Measurements from ENCODE around the gene GTPBP3. TPM values are rescaled to one million over a fixed set of nuclear protein-coding genes. Genes with fewer than 3 reads are reported as not detected.
A peak's percentile ranks its signal among the peaks of the same experiment; 100 is the strongest.
"Not testable (repeated sequence)": the region's sequence is repeated elsewhere in the genome, so short reads cannot be mapped to it uniquely, and the experiment has no call there.

GTPBP3 gene, protein sequence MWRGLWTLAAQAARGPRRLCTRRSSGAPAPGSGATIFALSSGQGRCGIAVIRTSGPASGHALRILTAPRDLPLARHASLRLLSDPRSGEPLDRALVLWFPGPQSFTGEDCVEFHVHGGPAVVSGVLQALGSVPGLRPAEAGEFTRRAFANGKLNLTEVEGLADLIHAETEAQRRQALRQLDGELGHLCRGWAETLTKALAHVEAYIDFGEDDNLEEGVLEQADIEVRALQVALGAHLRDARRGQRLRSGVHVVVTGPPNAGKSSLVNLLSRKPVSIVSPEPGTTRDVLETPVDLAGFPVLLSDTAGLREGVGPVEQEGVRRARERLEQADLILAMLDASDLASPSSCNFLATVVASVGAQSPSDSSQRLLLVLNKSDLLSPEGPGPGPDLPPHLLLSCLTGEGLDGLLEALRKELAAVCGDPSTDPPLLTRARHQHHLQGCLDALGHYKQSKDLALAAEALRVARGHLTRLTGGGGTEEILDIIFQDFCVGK
- total RNA-seq = 22.0 TPM

- ATAC-seq = peak; percentile 96
- intact Hi-C loops (cut with DNase I) = no loop called here
Measured at GRCh38 chr19:17336872-17337674, at the start of gene GTPBP3. TSS of gene GTPBP3 (plus strand) at chr19:17337553. CDS start at chr19:17337612, 59 bp downstream.

DNA sequence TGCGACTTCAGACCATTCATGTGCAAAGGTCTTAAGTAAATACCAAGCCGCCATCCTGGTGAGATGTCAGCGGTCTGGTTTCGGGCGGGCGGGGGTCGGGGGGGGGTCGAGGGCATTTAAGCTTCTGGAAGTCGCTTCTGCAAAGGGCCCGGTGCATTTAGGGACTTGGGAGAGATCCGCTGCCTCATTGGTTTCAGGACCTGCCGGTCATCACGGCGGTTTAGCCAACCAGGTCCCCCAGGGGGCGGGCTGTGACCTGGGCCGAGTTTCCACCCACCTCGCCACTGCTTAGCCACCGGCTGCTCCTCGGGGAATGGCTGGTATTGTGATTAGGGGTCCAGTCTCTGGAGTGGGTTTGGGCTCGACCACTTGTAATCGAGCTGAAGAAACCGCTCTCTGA, 47.9 kb upstream of the GTPBP3 start:
- ATAC-seq (no peak), DNase-seq (ENCODE audit: low spot score) (peak; percentile 77)
- intact Hi-C loops (cut with DNase I) = no loop called here

More at GRCh38 chr19:17336872-17337674, at the start of gene GTPBP3:
- DNase-seq (ENCODE audit: low spot score) = peak; percentile 97

DNA sequence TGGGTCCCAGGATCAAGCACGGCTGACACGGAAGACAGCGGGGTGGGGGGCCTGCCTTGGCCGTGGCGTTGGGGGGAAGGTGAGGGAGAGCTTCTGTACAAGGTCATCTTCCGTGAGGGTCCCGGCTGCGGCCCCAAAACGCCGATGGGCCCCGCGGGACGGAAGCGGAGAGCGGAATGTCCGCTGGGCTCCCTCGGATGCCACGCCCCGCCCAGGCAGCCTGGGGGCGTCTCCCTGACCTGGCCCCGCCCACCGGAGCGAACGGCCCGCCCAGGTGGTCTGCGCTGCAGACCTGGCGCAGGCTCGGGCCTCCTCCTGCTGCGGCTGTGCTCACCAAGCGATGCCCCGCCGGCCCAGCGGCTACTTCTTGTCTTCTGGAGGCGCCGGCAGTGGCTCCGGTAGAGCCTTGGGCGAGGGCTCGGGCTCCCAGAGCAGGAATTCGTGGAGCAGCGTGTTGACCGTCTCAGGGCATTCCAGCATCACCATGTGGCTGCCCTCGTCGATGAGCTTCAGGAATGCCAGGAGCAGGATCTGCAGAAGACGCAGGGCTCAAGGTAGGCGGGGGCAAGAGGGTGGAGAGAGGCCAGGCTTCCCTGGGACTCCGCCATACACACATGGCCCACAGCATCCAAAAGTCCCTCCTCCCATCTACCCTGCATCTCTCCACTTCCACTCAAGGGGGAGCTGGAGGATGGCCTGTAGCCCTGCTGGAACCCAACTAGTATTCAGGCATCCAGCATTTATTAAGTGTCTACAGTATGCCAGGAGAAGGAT, 44.9 kb upstream of the GTPBP3 start:
- intact Hi-C loops (cut with DNase I) = loop anchor here (10.0 kb wide), 1 partner anchor 92 kb away; no protein-coding TSS in a partner anchor
- ATAC-seq = peak; percentile 94
- DNase-seq (ENCODE audit: low spot score) = peak; percentile 87

DNA sequence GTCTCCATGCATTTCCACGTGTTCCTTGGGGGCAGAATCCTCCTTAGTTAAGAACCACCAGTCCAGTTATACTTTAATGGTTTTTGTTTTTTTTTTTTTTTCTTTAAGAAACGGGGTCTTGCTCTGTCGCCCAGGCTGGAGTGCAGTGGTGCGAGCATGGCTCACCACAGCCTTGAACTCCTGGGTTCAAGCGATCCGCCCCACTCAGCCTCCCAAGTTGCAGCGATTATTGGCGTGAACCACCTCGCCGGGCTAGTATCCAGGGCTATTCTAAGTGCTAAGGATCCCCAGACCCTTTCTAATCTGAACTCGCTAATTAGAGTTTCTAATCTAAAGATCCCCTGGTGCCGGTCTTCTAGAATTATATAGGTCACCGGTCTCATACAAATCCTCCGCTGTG, 43.7 kb upstream of the GTPBP3 start:
- ATAC-seq (no peak), DNase-seq (ENCODE audit: low spot score) (no peak)
- intact Hi-C loops (cut with DNase I) = loop anchor here (10.0 kb wide), 1 partner anchor 91 kb away; no protein-coding TSS in a partner anchor

DNA sequence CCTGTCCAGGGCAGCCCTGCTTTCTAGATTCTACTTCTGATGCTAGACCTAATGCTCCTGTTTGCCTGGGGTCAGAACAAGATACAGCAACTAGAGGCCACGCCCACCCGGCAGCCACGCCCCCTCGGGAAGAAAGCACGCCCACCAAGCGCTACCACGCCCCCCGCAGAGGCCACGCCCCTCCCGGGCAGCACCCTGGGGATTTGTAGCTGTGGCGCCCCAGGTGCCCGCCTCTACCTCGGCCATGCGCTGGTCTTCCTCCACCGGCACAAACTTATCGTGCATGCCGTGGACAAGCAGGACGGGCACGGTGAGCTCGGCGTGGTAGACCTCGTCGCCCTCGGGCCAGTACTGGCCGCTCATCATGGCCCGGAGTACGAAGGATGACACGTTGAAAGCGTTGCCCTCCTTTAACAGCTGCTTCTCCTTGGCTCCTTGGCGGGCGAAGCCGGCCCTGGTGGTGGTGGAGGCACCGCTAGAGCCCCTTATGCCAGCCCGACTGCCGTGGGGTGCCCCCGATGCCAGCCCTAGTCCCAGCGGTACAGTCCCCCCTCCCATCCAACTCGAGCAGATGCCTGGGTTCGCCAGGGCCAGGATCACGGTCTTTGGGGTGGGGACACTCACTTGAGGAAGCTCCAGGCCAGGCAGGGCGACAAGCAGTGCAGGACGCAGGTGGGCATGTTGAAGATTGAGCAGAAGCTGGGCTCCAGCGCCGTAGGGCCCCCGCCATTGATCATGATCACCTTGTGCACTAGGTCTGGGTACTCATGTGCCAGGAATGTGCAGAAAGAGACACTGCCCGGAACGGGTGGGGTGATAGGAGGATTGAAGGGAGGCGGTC, 43.1 kb upstream of the GTPBP3 start:
- DNase-seq (ENCODE audit: low spot score) (no peak), ATAC-seq (no peak)
- intact Hi-C loops (cut with DNase I) = loop anchor here (10.0 kb wide), 1 partner anchor 91 kb away; no protein-coding TSS in a partner anchor

DNA sequence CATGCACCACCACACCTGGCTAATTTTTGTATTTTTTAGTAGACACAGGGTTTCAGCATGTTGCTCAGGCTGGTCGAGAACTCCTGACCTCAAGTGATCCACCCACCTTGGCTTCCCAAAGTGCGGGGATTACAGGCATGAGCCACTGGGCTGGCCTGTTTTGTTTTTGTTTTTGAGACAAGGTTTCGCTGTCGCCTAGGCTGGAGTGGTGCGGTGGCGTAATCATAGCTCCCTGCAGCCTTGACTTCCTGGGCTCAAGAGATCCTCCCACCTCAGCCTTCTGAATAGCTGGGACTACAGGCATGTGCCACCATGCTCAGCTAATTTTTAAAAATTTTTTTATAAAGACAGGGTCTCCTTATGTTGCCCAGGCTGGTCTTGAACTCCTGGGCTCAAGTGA, 41.8 kb upstream of the GTPBP3 start:
- intact Hi-C loops (cut with DNase I) = loop anchor here (10.0 kb wide), 1 partner anchor 89 kb away; no protein-coding TSS in a partner anchor
- not testable (repeated sequence) for ATAC-seq; DNase-seq (ENCODE audit: low spot score)

DNA sequence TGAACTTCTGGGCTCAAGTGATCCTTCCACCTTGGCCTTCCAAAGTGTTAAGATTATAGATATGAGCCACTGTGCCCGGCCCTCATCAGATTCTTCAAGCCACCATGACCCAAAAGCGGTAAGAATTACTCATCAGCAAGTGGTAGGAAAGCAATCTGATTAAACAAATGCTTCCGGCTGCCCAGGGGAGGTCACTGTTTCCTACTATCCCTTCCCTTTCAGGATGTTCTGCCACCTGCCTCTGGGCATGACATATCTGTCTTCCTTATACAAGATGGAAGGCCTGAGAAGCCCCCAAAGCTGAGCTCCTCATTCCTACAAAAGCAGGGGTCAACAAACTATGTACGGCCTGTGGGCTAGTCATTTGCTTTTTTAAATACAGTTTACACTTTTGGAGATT, 41.1 kb upstream of the GTPBP3 start:
- ATAC-seq = no peak
- DNase-seq (ENCODE audit: low spot score) = no peak
- intact Hi-C loops (cut with DNase I) = loop anchor here (10.0 kb wide), 1 partner anchor 89 kb away; no protein-coding TSS in a partner anchor

DNA sequence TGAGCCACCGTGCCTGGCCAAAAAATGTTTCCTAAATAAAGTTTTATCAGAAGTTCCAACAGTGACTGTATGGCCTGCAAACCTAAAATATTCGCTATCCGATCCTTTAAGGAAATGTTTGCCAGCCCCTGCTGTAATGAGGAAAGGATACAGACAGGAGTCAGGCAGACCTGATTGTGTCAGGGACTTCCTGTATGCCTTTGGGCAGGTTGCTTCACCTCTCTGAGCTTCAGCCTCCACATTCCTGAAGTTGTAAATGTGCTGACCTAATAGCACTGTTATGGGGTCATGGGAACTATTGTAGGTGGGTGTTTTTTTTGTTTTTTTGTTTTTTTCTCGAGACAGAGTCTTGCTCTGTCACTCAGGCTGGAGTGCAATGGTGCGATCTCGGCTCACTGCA, 40.4 kb upstream of the GTPBP3 start:
- intact Hi-C loops (cut with DNase I) = loop anchor here (10.0 kb wide), 1 partner anchor 88 kb away; no protein-coding TSS in a partner anchor
- ATAC-seq (no peak), DNase-seq (ENCODE audit: low spot score) (no peak)

DNA sequence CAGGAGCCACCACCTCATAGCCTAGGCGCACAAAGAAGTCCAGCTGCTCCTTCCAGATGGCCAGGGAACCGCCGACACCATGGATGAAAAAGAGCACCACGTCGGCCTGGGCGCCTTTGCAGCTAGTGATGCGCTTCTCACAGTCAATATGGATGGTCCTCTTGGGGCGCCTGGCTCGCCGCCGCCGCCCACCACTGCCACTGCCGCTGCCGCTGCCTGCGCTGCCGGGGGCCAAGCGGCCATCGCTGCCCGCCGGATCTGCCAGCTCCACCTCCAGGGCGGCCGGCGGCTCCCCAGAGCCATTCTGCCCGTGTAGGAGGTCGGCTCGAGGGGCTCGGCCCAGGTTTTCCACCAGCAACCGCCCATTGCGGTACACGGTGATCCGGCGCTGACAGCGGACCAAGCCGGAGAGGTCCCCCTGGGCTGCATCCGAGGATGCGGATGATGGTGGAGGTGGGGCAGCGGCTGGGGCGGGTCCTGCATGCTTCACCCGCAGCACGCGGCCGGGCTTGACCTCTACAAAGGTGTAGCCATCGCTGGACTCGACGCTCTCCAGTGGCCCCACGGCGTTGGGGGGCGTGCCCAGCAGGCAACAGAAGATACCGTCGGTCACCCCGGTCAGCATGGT, 36.2 kb upstream of the GTPBP3 start:
- ATAC-seq = no peak
- intact Hi-C loops (cut with DNase I) = no loop called here
- DNase-seq (ENCODE audit: low spot score) = no peak

- DNase-seq (ENCODE audit: low spot score) (no peak), ATAC-seq (no peak)
- intact Hi-C loops (cut with DNase I) = no loop called here
Measured at GRCh38 chr19:17302391-17303166, 34.8 kb upstream of the GTPBP3 start.

DNA sequence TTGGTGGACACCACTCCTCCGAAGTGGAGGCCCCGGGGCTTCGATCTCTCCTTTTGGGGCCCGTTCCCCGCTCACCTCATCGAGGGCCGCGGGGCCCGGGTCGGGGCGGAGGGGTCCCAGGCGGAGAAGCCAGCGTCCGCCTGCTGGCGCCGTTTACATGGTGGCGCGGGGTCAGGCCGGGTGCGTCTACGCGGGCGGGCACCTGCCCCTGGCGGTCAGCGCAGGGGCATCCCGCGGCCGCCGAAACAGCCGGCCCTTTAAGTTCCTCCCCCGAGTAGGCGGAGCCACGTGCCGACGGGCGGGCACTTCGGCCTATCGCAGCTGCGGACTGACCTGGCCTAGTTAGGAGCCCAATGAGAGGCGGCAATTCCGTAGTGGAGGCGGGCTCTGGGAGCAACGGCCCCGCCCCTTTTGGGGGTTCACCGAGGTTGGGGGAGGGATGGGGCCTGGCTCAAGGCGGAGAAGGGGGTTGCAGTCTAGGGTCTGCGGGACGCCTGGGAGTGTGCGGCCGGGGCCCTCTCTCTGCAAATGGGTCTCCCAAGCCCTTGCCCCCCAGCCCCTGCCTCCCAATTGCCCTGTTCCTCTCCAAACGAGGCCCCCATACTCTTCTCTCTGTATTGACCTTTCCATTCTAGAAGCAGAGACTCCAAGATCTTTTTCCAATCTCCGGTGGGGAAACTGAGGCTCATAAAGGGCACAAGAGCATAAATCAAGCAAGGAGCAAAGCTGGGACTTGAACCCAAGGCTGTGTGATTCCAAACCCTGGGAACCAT, 34.0 kb upstream of the GTPBP3 start, which contains the start of gene ABHD8:
TSS of gene ABHD8 (minus strand) at position 259 of the 773 bp plus-strand sequence. CDS start 1,809 bp downstream, outside the sequence.
- DNase-seq (ENCODE audit: low spot score) (peak; percentile 98), ATAC-seq (peak; percentile 91)
- intact Hi-C loops (cut with DNase I) = no loop called here

GRCh38 chr19:17303940-17304267, 33.4 kb upstream of the GTPBP3 start:
- ATAC-seq (no peak), DNase-seq (ENCODE audit: low spot score) (no peak)
- intact Hi-C loops (cut with DNase I) = no loop called here

DNA sequence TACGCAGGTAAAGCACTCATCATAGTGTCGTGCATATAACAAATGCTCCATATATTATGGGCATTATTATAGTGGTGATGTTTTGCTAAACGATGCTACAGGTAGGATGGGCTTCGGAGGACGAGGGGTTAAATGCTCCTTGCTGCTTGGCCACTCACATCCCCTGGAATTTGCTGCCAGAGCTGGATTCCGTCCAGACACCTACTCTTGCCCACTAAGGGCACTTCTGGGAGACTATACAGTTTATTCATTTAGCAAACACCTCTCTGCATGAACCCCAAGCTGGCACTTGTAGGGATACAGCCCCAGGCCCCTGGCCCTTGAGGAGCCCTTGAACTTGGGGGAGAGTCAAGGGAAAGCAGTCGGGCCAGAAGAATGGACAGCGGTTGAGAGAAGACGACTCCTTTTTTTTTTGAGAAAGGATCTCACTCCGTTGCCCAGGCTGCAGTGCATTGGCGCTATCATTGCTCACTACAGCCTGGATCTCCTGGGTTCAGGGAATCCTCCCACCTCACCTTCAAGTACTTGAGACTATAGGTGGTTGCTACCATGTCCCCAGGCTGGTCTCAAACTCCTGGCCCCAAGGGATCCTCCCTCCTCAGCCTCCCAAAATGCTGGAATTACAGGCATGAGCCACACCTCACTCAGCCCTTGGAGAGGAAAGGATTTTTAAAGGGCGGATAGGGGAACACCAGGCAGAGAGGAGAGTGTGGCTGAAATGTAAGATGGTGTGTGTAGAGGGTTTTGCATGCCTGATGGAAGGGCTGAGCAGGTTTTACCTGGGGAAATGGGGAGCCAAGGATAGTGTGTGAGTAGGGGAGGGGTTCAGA, 32.8 kb upstream of the GTPBP3 start:
- no peak for DNase-seq (ENCODE audit: low spot score)

GRCh38 chr19:17305216-17305516, 32.2 kb upstream of the GTPBP3 start:
- ATAC-seq = no peak
- intact Hi-C loops (cut with DNase I) = no loop called here

More for the DNA sequence above, 32.8 kb upstream of the GTPBP3 start:
- intact Hi-C loops (cut with DNase I) = no loop called here
- no peak for ATAC-seq

DNA sequence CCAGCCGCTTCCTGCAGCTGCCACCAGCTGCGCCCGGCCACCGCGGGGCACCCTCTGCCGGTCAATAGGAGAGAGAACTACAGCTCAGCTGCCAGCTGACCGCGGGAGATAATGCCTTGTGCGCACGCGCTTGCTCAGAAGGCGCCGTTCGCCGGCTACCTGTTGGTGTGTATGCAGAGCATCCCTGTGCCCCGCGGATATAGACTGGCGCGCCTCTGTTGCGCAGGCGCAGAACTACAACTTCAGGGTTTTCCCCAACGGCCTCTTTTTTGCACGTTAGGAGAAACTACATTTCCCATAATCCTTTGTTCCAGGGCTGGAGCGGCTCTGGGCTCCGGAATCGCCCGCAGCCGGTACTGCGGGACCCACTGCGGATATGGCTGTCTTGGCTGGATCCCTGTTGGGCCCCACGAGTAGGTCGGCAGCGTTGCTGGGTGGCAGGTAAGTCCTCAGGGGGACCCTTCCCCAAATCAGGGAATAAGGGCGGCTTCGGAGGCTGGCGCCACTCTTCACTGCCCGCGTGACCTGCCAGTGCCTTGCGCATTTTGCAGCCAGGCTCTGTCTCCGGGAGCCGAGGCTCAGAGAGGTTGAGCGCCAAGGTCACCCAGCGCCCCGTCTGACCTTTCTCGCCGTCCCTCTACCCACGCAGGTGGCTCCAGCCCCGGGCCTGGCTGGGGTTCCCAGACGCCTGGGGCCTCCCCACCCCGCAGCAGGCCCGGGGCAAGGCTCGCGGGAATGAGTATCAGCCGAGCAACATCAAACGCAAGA, 31.7 kb upstream of the GTPBP3 start, which contains the start of gene MRPL34:
TSS of gene MRPL34 (plus strand) at position 356 of the 768 bp plus-strand sequence. CDS start at position 377, 21 bp downstream.
- ATAC-seq = peak; percentile 78
- intact Hi-C loops (cut with DNase I) = no loop called here

More at GRCh38 chr19:17305216-17305516, 32.2 kb upstream of the GTPBP3 start:
- no peak for DNase-seq (ENCODE audit: low spot score)

More for the DNA sequence above, 31.7 kb upstream of the GTPBP3 start, which contains the start of gene MRPL34:
- DNase-seq (ENCODE audit: low spot score) = peak; percentile 95

Measured in sciatic nerve (tissue), 2 donors.